ENCODE data around the gene EVI5.

GRCh38 chr1:92487078-92487605, 297.8 kb downstream of the EVI5 start:
- no peak for TF ChIP-seq CTCF (IDR thresholded peaks at IDR 0.05; ENCODE audit: borderline replicate concordance, extremely low read depth, low read length, poor library complexity, severe bottlenecking)
- no peak for TF ChIP-seq EZH2 (IDR thresholded peaks at IDR 0.05; ENCODE audit: borderline replicate concordance, low read depth, low read length, severe bottlenecking)

Measured in DND-41 (cell line).